B cell (primary cell): Measurements from ENCODE around the gene SLC16A6. TPM values are rescaled to one million over a fixed set of nuclear protein-coding genes. Genes with fewer than 3 reads are reported as not detected.
"Not testable (repeated sequence)": the region's sequence is repeated elsewhere in the genome, so short reads cannot be mapped to it uniquely, and the experiment has no call there.

Experiments
- ATAC-seq: fragments of 200-7000 bp; cut with Tn5 transposase; one replicate; pipeline ENCODE4 v1.10.0; 2021; ENCODE audit warnings: low read depth, mild to moderate bottlenecking, moderate number of reproducible peaks, moderate library complexity
- CTCF ChIA-PET: fragments of 350-600 bp; sonication (Branson Sonifier 250); formaldehyde crosslinking; loops from one replicate; lab custom pipeline; 2021; ENCODE audit warnings: antibody characterized with exemption, inconsistent platforms; lab: Charles Lee
- POLR2A ChIA-PET: fragments of 350-600 bp; sonication (Branson Sonifier 250); formaldehyde crosslinking; loops from one replicate; lab custom pipeline; 2021; ENCODE audit warnings: antibody characterized with exemption; lab: Charles Lee
- DNase-seq: peaks from one replicate; pipeline ENCODE4 v3.0.0; 2013
- H2AFZ ChIP-seq: 2 replicates; pipeline ENCODE4 v1.6.1; 2012; ENCODE audit warnings: mild to moderate bottlenecking, low read depth, low read length; ENCODE audit not compliant: insufficient read depth, poor library complexity, severe bottlenecking
- H3K27ac ChIP-seq, 2 donors: 1 replicate in 1 of 2; 2 replicates in 1 of 2; pipeline ENCODE4 v1.5.1; 2012 to 2013; ENCODE audit warnings: low read length in 2 of 2, mild to moderate bottlenecking in 2 of 2, moderate library complexity in 1 of 2
- H3K27me3 ChIP-seq, 4 experiments: fragments of 200-600 bp in 1 of 4; sonication (generic) in 1 of 4; replicated peaks in 1 of 4; 1 replicate in 2 of 4; 2 replicates in 2 of 4; pipeline versions ENCODE4 v1.6.1 to v1.7.0; 2013 to 2016; ENCODE audit warnings: low read length in 3 of 4, mild to moderate bottlenecking in 2 of 4, mixed read lengths in 1 of 4, moderate library complexity in 1 of 4; ENCODE audit not compliant: insufficient read depth in 4 of 4, control insufficient read depth in 3 of 4; ENCODE audit errors: control extremely low read depth in 1 of 4
- H3K36me3 ChIP-seq, 2 experiments: replicated peaks in 1 of 2; 1 replicate in 1 of 2; 2 replicates in 1 of 2; pipeline versions ENCODE4 v1.6.1 to v1.7.1; 2013; ENCODE audit warnings: low read length in 1 of 2; ENCODE audit not compliant: insufficient read depth in 2 of 2, control insufficient read depth in 1 of 2; ENCODE audit errors: control extremely low read depth in 1 of 2, extremely low read depth in 1 of 2
- H3K4me1 ChIP-seq, 2 donors: fragments of 200-600 bp in 1 of 2; sonication (generic) in 1 of 2; 1 replicate in 1 of 2; 2 replicates in 1 of 2; pipeline versions ENCODE4 v1.5.1 to v1.6.1; 2013 to 2017; ENCODE audit warnings: low read length in 2 of 2; ENCODE audit not compliant: control insufficient read depth in 2 of 2, insufficient read depth in 2 of 2
- H3K4me2 ChIP-seq: replicated peaks from 2 replicates; pipeline ENCODE3; 2012; ENCODE audit warnings: mild to moderate bottlenecking, low read depth, low read length; ENCODE audit not compliant: poor library complexity, severe bottlenecking
- H3K4me3 ChIP-seq, 5 experiments: fragments of 200-600 bp in 1 of 5; sonication (generic) in 1 of 5; 1 replicate in 3 of 5; 2 replicates in 2 of 5; pipeline versions ENCODE4 v1.5.1 to v1.7.0; 2011 to 2016; ENCODE audit warnings: low read length in 4 of 5, mild to moderate bottlenecking in 4 of 5, low read depth in 2 of 5, control low read depth in 1 of 5, moderate library complexity in 1 of 5; ENCODE audit not compliant: insufficient read depth in 1 of 5; ENCODE audit errors: control extremely low read depth in 1 of 5, extremely low read depth in 1 of 5
- H3K79me2 ChIP-seq: fragments of 200-600 bp; sonication (generic); one replicate; pipeline ENCODE4 v1.6.0; 2016; ENCODE audit warnings: low read length; ENCODE audit not compliant: control insufficient read depth, insufficient read depth
- H3K9ac ChIP-seq: fragments of 200-600 bp; sonication (generic); 2 replicates; pipeline ENCODE4 v1.6.1; 2017; ENCODE audit warnings: mild to moderate bottlenecking, low read length, moderate library complexity
- H3K9me3 ChIP-seq, 3 donors: one replicate each; pipeline versions ENCODE4 v1.6.1 to v1.7.1; 2013; ENCODE audit warnings: low read length in 2 of 3; ENCODE audit not compliant: control insufficient read depth in 2 of 3, insufficient read depth in 1 of 3; ENCODE audit errors: control extremely low read depth in 1 of 3
- H4K20me1 ChIP-seq: 2 replicates; pipeline ENCODE4 v1.6.0; 2012; ENCODE audit warnings: mild to moderate bottlenecking, low read length; ENCODE audit not compliant: insufficient read depth, control insufficient read depth, poor library complexity, severe bottlenecking
- H3K27ac Mint-ChIP-seq: one replicate; pipeline ENCODE4 v1.8.0; 2021; ENCODE audit warnings: mixed read lengths
- H3K27me3 Mint-ChIP-seq: one replicate; pipeline ENCODE4 v1.8.0; 2021; ENCODE audit warnings: mixed read lengths
- H3K4me1 Mint-ChIP-seq: one replicate; pipeline ENCODE4 v1.8.0; 2021; ENCODE audit warnings: mixed read lengths
- H3K4me3 Mint-ChIP-seq: one replicate; pipeline ENCODE4 v1.8.0; 2021; ENCODE audit warnings: mixed read lengths
- H3K9me3 Mint-ChIP-seq: one replicate; pipeline ENCODE4 v1.8.0; 2022; ENCODE audit warnings: mixed read lengths; ENCODE audit not compliant: insufficient read depth
- CTCF ChIP-seq: fragments of 200-600 bp; IDR thresholded peaks from one replicate; pipeline ENCODE4 v1.8.0; 2022; ENCODE audit warnings: antibody characterized with exemption, mild to moderate bottlenecking
- EZH2 ChIP-seq: IDR thresholded peaks from 2 replicates; pipeline ENCODE4 v1.6.1; 2012; ENCODE audit warnings: borderline replicate concordance, low read depth, mild to moderate bottlenecking, moderate library complexity, low read length; ENCODE audit not compliant: insufficient read depth, poor library complexity, severe bottlenecking
- WGBS: methylation state at CpG from one replicate; pipeline ENCODE4 v1.1.5; 2013; ENCODE audit warnings: missing lambda C conversion rate; ENCODE audit not compliant: insufficient coverage; 5-methylcytosine and 5-hydroxymethylcytosine counted together
- intact Hi-C: fragments of 100-400 bp; cut with micrococcal nuclease; formaldehyde crosslinking; loops from one replicate; pipeline ENCODE4 v1.10.0; 2022
- polyA plus RNA-seq: library from polyadenylated mRNA; depleted of rRNA; stranded (reverse); fragments of >200 nt; gene quantifications from 2 replicates; pipeline ENCODE4 v1.2.3, GENCODE V29; 2012
- total RNA-seq, 2 donors: library from RNA; stranded (reverse); fragments of 120-200 nt in 1 of 2; gene quantifications; 1 replicate in 1 of 2; 2 replicates in 1 of 2; pipeline versions ENCODE4 v1.2.3 to v1.2.4, GENCODE V29; 2013 to 2022

Gene SLC16A6
- total and polyA plus RNA-seq, 2 donors (not counting 1 experiment from before 2014, with no cell fraction given): 1.1 to 3.8 TPM

GRCh38 chr17:68273722-68274121 is 17.2 kb downstream of the SLC16A6 start:
- DNase-seq (no peak), ATAC-seq (no peak)
- Histone ChIP-seq H3K4me1 (no peaks in the 10 kb centered on the region), H3K27ac (no peak overlapping the region), H3K36me3 (peaks cover 4% of the 10 kb centered on the region in 2 experiments), H3K4me3 (no peak overlapping the region), H3K27me3 (no peaks in the 10 kb centered on the region), H3K9me3 (peaks cover 0 to 3% (median 0%) of the 10 kb centered on the region in 3 donors), H2AFZ (no peak overlapping the region), H3K9ac (no peak overlapping the region), H3K4me2 (no peak overlapping the region), H3K79me2 (no peaks in the 10 kb centered on the region), H4K20me1 (no peaks in the 10 kb centered on the region)
- ChIA-PET POLR2A (no interaction called here), CTCF (interaction anchor here (1.2 to 1.6 kb wide), 2 partner anchors 125 to 163 kb away, joined by 3 read pairs; no protein-coding TSS in a partner anchor)
- H3K27me3 Mint-ChIP-seq: no peaks in the 10 kb centered on the region
- no peaks in the 10 kb centered on the region for H3K4me1 Mint-ChIP-seq
- intact Hi-C loops: no loop called here
- no peak overlapping the region for H3K27ac Mint-ChIP-seq
- 83% methylated on average over 11 of the region's 11 CpGs for WGBS
- H3K4me3 Mint-ChIP-seq: no peak overlapping the region
- TF ChIP-seq CTCF (no peak), EZH2 (no peak)
- peaks cover 4% of the 10 kb centered on the region for H3K9me3 Mint-ChIP-seq

GRCh38 chr17:68265833-68266232 is 25.1 kb downstream of the SLC16A6 start:
- H3K9ac ChIP-seq, H3K27ac Mint-ChIP-seq, DNase-seq, H3K4me3 Mint-ChIP-seq, H2AFZ ChIP-seq, H3K9me3 Mint-ChIP-seq, H3K4me2 ChIP-seq, H4K20me1 ChIP-seq, ATAC-seq, H3K27me3 Mint-ChIP-seq, H3K27me3 ChIP-seq, H3K27ac ChIP-seq, H3K79me2 ChIP-seq, H3K9me3 ChIP-seq, H3K36me3 ChIP-seq, H3K4me3 ChIP-seq, intact Hi-C loops: not testable (repeated sequence)
- no CpG with 5 or more reads among the region's 2 CpGs for WGBS
- ChIA-PET POLR2A (interaction anchor here (1.1 to 1.5 kb wide), 2 partner anchors 25 to 170 kb away, joined by 6 to 9 read pairs; partner anchors contain the start of genes ARSG and SLC16A6), CTCF (interaction anchor here (1.3 to 8.7 kb wide), 8 partner anchors 28 to 199 kb away, joined by 3 to 126 read pairs (median 25); no protein-coding TSS in a partner anchor)
- peaks cover 12% of the 10 kb centered on the region for H3K4me1 Mint-ChIP-seq
- peaks cover 4 to 13% of the 10 kb centered on the region in 2 donors for H3K4me1 ChIP-seq
